SK-N-SH (cell line): ENCODE data around the gene PELI2.

Experiments
- CHD2 ChIP-seq: fragments of 150-350 bp; IDR thresholded peaks from 2 replicates; pipeline ENCODE4 v1.6.1; 2018; ENCODE audit warnings: low read length; ENCODE audit not compliant: partially characterized antibody
- FOSL2 ChIP-seq: IDR thresholded peaks from 2 replicates; pipeline ENCODE4 v1.4.0; 2012; ENCODE audit warnings: low read depth, mild to moderate bottlenecking, moderate library complexity, borderline replicate concordance
- GABPA ChIP-seq: IDR thresholded peaks from 2 replicates; pipeline ENCODE4 v1.4.0; 2012; ENCODE audit warnings: low read depth, mild to moderate bottlenecking
- GATA2 ChIP-seq: sonication (generic); formaldehyde crosslinking; IDR thresholded peaks from 2 replicates; pipeline ENCODE4 v1.5.0; 2020; ENCODE audit warnings: mild to moderate bottlenecking, missing genetic modification reagents
- JUND ChIP-seq: IDR thresholded peaks from 2 replicates; pipeline ENCODE4 v1.4.0; 2012
- NRF1 ChIP-seq: IDR thresholded peaks from 2 replicates; pipeline ENCODE4 v1.6.1; 2012; ENCODE audit warnings: low read depth, mild to moderate bottlenecking, low read length
- POLR2AphosphoS5 ChIP-seq: IDR thresholded peaks from 2 replicates; pipeline ENCODE4 v1.6.1; 2012; ENCODE audit warnings: low read depth, low read length
- SIN3A ChIP-seq: IDR thresholded peaks from 2 replicates; pipeline ENCODE4 v1.6.1; 2012; ENCODE audit warnings: low read depth, mild to moderate bottlenecking, low read length, moderate library complexity, borderline replicate concordance
- TCF12 ChIP-seq: IDR thresholded peaks from 2 replicates; pipeline ENCODE4 v1.4.0; 2012
- TEAD4 ChIP-seq: IDR thresholded peaks from 2 replicates; pipeline ENCODE4 v1.4.0; 2012; ENCODE audit warnings: mild to moderate bottlenecking, borderline replicate concordance; ENCODE audit not compliant: insufficient read depth
- YY1 ChIP-seq: IDR thresholded peaks from 2 replicates; pipeline ENCODE4 v1.4.0; 2012; ENCODE audit warnings: low read depth, mild to moderate bottlenecking
- TF ChIP-seq, protein P1 (sequence below): fragments of 200-600 bp; sonication (generic); IDR thresholded peaks from 2 replicates; pipeline ENCODE4 v1.6.1; 2017; ENCODE audit warnings: antibody characterized with exemption, mild to moderate bottlenecking, moderate library complexity
- TF ChIP-seq, protein P2 (sequence below): IDR thresholded peaks from 2 replicates; pipeline ENCODE4 v1.4.0; 2012; ENCODE audit warnings: low read depth
- TF ChIP-seq, protein P3 (sequence below): IDR thresholded peaks from 2 replicates; pipeline ENCODE4 v1.6.1; 2012; ENCODE audit warnings: mild to moderate bottlenecking, low read depth, low read length, moderate library complexity

DNA sequence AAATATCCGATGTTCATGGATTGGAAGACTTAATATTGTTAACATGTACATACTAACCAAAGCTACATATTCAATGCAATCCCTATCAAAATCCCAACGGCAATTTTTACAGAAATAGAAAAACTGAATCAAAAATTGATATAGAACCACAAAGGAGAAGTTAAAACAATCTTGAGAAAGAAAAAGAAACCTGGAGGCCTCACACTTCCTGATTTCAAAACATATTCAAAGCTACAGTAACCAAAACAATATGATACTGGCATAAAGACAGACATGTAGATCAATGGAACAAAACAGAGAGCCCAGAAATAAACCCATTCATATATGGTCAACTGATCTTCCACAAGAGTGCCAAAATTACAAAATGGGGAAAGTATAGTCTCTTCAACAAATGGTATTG lies 5.4 kb upstream of the PELI2 start:
- TF ChIP-seq, protein P1, sequence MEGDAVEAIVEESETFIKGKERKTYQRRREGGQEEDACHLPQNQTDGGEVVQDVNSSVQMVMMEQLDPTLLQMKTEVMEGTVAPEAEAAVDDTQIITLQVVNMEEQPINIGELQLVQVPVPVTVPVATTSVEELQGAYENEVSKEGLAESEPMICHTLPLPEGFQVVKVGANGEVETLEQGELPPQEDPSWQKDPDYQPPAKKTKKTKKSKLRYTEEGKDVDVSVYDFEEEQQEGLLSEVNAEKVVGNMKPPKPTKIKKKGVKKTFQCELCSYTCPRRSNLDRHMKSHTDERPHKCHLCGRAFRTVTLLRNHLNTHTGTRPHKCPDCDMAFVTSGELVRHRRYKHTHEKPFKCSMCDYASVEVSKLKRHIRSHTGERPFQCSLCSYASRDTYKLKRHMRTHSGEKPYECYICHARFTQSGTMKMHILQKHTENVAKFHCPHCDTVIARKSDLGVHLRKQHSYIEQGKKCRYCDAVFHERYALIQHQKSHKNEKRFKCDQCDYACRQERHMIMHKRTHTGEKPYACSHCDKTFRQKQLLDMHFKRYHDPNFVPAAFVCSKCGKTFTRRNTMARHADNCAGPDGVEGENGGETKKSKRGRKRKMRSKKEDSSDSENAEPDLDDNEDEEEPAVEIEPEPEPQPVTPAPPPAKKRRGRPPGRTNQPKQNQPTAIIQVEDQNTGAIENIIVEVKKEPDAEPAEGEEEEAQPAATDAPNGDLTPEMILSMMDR, result no peak
- TF ChIP-seq, protein P2, sequence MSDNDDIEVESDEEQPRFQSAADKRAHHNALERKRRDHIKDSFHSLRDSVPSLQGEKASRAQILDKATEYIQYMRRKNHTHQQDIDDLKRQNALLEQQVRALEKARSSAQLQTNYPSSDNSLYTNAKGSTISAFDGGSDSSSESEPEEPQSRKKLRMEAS, result no peak
- TF ChIP-seq CHD2 (no peak), YY1 (no peak), GABPA (no peak), GATA2 (CRISPR knock-in tag) (no peak), TCF12 (no peak), SIN3A (no peak), FOSL2 (no peak), POLR2AphosphoS5 (no peak), TEAD4 (no peak), NRF1 (no peak), JUND (no peak)
- TF ChIP-seq, protein P3, sequence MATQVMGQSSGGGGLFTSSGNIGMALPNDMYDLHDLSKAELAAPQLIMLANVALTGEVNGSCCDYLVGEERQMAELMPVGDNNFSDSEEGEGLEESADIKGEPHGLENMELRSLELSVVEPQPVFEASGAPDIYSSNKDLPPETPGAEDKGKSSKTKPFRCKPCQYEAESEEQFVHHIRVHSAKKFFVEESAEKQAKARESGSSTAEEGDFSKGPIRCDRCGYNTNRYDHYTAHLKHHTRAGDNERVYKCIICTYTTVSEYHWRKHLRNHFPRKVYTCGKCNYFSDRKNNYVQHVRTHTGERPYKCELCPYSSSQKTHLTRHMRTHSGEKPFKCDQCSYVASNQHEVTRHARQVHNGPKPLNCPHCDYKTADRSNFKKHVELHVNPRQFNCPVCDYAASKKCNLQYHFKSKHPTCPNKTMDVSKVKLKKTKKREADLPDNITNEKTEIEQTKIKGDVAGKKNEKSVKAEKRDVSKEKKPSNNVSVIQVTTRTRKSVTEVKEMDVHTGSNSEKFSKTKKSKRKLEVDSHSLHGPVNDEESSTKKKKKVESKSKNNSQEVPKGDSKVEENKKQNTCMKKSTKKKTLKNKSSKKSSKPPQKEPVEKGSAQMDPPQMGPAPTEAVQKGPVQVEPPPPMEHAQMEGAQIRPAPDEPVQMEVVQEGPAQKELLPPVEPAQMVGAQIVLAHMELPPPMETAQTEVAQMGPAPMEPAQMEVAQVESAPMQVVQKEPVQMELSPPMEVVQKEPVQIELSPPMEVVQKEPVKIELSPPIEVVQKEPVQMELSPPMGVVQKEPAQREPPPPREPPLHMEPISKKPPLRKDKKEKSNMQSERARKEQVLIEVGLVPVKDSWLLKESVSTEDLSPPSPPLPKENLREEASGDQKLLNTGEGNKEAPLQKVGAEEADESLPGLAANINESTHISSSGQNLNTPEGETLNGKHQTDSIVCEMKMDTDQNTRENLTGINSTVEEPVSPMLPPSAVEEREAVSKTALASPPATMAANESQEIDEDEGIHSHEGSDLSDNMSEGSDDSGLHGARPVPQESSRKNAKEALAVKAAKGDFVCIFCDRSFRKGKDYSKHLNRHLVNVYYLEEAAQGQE, result no peak
